GM12891 (cell line): Measurements from ENCODE around the gene PHOSPHO1.
"Not testable (repeated sequence)": the region's sequence is repeated elsewhere in the genome, so short reads cannot be mapped to it uniquely, and the experiment has no call there.

Experiments used
- DNase-seq: peaks from one replicate; pipeline ENCODE4 v3.0.0; 2011; ENCODE audit warnings: low spot score; ENCODE audit not compliant: insufficient read length
- FAIRE-seq: peaks from 2 replicates; lab custom pipeline; 2011; peaks lifted over from hg19 to GRCh38; lab: Jason Lieb, UNC
- PAX5 ChIP-seq: IDR thresholded peaks from 2 replicates; pipeline ENCODE4 v1.6.1; 2011; ENCODE audit warnings: low read length, moderate library complexity, mild to moderate bottlenecking; ENCODE audit not compliant: insufficient read depth, severe bottlenecking
- POLR2A ChIP-seq: IDR thresholded peaks from 2 replicates; pipeline ENCODE4 v1.6.1; 2011; ENCODE audit warnings: low read depth, low read length, control low read depth
- POLR2AphosphoS5 ChIP-seq: IDR thresholded peaks from 2 replicates; pipeline ENCODE4 v1.6.1; 2011; ENCODE audit warnings: low read depth, low read length, control low read depth
- POU2F2 ChIP-seq: IDR thresholded peaks from 2 replicates; pipeline ENCODE4 v1.6.1; 2011; ENCODE audit warnings: low read depth, mild to moderate bottlenecking, control low read depth, low read length, moderate library complexity
- SPI1 ChIP-seq: IDR thresholded peaks from 2 replicates; pipeline ENCODE4 v1.6.1; 2011; ENCODE audit warnings: low read depth, low read length, control low read depth
- TAF1 ChIP-seq: IDR thresholded peaks from 2 replicates; pipeline ENCODE4 v1.6.1; 2011; ENCODE audit warnings: low read depth, low read length, control low read depth

Gene PHOSPHO1

GRCh38 chr17:49183801-49184200, 46.8 kb downstream of the PHOSPHO1 start:
- FAIRE-seq = no peak
- no peak for DNase-seq
- TF ChIP-seq SPI1 (no peak), POU2F2 (no peak), POLR2A (no peak), PAX5 (no peak), TAF1 (no peak), POLR2AphosphoS5 (no peak)

- DNase-seq (no peak), FAIRE-seq (no peak)
- TF ChIP-seq SPI1 = no peak
- no peak for TF ChIP-seq TAF1
- no peak for TF ChIP-seq POLR2AphosphoS5
- no peak for TF ChIP-seq POU2F2
- TF ChIP-seq PAX5 = no peak
- no peak for TF ChIP-seq POLR2A
Observed at GRCh38 chr17:49183341-49183740, 47.2 kb downstream of the PHOSPHO1 start.

DNA sequence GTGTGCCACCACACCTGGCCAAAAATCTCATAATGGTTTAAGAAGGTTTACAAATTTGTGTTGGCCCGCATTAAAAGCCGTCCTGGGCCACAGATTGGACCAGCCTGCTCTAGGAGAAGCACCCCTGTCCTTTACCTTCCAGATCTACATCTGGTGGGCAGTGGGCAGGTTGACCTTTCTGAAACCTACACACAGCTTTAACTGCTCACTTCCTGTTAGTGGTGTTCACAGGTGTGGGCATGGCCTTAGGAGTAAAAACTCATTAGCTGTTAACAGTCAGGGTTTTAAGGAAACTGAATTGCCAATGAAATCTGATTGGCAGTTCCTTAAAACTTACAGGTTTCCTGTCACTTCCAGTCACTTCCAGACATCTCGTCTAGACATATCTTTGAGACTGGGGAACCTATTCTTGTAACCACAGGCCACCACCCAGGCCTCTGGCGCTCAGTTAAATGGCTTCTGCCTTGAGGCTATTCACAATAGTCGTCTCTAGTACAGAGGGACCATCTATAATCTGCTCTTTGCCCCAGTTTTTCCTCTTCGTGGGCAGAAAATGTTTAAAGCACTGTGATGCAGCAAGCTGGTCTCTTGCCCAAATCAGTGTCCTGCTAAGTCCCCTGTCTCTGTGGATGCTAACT, 49.5 kb downstream of the PHOSPHO1 start:
- no peak for TF ChIP-seq TAF1
- TF ChIP-seq SPI1 = peak; percentile 50
- FAIRE-seq (no peak), DNase-seq (no peak)

- peak; percentile 28 for DNase-seq
- TF ChIP-seq POLR2AphosphoS5 = no peak
- TF ChIP-seq SPI1 = no peak
- TF ChIP-seq POU2F2 = no peak
- TF ChIP-seq POLR2A = no peak
- no peak for TF ChIP-seq PAX5
- no peak for TF ChIP-seq TAF1
- no peak for FAIRE-seq
Observed at GRCh38 chr17:49180303-49180702, 50.3 kb downstream of the PHOSPHO1 start.

DNA sequence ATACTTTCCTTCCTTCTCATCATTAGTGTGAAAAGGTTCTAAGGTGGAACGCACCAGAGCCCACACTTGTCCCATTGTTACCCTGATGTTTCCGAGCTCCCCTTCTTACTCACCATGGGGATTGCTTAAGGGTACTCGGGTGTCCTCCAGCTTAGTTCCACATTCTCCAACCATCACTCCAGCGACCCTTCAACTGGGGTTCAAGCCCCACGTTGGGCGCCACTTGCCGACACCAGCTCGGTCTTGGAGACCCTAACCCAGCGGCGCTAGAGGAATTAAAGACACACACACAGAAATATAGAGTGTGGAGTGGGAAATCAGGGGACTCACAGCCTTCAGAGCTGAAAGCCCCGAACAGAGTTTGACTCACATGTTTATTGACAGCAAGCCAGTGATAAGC, 54.6 kb downstream of the PHOSPHO1 start:
- not testable (repeated sequence) for DNase-seq, FAIRE-seq
